Left lobe of liver (tissue), 2 donors: ENCODE results near the gene KRTAP5-9. TPM values are rescaled to one million over a fixed set of nuclear protein-coding genes. Genes with fewer than 3 reads are reported as not detected.
A peak's percentile ranks its signal among the peaks of the same experiment; 100 is the strongest.

Experiments used
- ATAC-seq: fragments of 200-7000 bp; cut with Tn5 transposase; one replicate; pipeline ENCODE4 v1.9.1; 2020; ENCODE audit warnings: mild to moderate bottlenecking, moderate library complexity
- DNase-seq: peaks from one replicate; pipeline ENCODE4 v3.0.0-alpha.2; 2020; ENCODE audit warnings: low spot score
- total RNA-seq: library from RNA; stranded (reverse); gene quantifications from one replicate; pipeline ENCODE4 v1.2.1, GENCODE V29; 2021
- donor health status: DM: no; HTN: no; CAD: no; lungs with moderate emphysema.
- donor health status: DM: no; HTN: yes; CAD: no.

Gene KRTAP5-9
- total RNA-seq: 0.30 TPM

GRCh38 chr11:71548120-71548519 lies at the start of gene KRTAP5-9:
KRTAP5-9 (plus strand) TSS chr11:71548420; CDS start chr11:71548658, 238 bp downstream.
- ATAC-seq (no peak), DNase-seq (no peak)

DNA sequence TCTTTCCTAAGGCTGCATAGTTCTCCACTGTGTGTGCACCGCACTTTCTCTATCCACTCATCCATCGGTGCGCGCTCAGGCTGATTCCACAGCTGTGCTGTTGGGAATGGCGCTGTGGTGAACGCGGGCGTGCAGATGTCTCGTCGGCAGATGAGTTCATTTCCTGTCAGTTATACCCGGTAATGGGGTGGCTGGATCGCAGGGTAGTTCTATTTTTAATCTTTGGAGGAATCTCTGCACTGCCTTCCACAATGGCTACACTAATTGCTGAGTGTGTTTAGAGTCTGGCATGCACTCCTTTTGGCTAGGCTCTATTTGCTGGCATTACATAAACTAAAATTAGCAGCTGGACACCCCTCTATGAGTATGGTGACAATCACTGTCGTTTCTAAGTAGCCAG lies 49.1 kb upstream of the KRTAP5-9 start:
- DNase-seq (peak; percentile 26), ATAC-seq (no peak)

GRCh38 chr11:71499546-71499945 lies 48.7 kb upstream of the KRTAP5-9 start:
- ATAC-seq (no peak), DNase-seq (peak; percentile 35)

GRCh38 chr11:71500601-71501021 lies 47.6 kb upstream of the KRTAP5-9 start:
- peak; percentile 90 for DNase-seq
- peak; percentile 97 for ATAC-seq

GRCh38 chr11:71501071-71501985 lies 46.9 kb upstream of the KRTAP5-9 start:
- DNase-seq (peak; percentile 45), ATAC-seq (no peak)

DNA sequence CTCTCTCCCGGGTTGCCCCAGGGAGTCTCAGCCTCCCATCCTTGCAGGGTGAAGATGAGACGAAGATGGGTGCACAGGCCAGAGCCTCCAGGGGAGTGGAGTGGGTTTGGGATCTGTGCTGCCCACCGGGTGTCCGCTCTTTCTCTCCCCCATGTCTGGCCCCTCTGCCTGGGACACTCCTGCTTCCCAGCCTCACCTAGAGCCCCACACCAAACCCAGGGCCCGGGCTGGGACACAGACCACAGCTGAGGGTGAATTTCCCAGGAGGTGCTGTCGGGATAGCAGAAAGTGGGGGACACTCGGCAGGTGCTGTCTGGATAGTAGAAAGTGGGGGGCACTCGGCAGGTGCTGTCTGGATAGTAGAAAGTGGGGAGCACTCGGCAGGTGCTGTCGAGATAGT lies 46.2 kb upstream of the KRTAP5-9 start:
- DNase-seq (peak; percentile 41), ATAC-seq (no peak)

- DNase-seq: peak; percentile 35
- ATAC-seq: no peak
Measured at GRCh38 chr11:71502871-71503435, 45.3 kb upstream of the KRTAP5-9 start.

DNA sequence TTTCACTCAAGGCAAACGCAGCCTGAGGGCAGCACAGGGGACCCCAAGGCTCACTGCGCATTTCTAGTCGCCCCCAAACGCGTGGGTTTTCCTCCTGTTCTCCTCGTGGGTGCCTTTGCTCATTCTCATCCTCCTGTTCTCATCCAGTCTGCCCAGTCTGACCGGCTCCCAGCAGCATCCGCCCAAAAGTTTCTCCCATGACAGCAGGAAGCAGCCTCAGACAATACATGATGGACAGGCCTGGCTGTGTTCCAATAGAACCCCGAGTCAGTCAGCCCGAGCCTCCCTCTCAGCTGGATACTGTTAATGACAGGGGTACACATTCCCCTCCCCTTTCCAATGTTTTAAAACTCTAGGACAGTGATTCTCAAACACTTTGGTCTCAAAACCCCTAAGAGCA lies 43.7 kb upstream of the KRTAP5-9 start:
- DNase-seq (no peak), ATAC-seq (no peak)

DNA sequence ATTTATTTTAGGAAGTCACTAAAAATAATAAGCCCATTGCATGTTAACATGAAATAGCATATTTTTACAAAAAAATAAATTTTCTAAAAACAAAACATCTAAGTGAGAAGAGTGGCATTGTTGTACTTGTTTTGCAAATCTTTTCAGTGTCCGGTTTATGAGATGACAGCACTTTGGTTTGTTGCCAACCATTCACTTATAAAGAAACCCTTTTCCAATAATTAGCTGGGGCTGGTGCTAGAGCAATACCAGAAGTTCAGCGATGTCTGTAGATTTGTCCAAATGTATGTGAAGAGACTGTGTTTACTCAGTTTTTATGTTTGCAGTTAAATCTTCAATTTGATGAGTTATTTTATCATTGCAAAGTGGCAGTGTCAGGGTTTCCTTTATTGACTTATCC lies 43.2 kb upstream of the KRTAP5-9 start:
- ATAC-seq (no peak), DNase-seq (no peak)

- ATAC-seq (no peak), DNase-seq (peak; percentile 37)
Measured at GRCh38 chr11:71505781-71506180, 42.4 kb upstream of the KRTAP5-9 start.

- ATAC-seq (no peak), DNase-seq (peak; percentile 16)
Measured at GRCh38 chr11:71507102-71507501, 41.1 kb upstream of the KRTAP5-9 start.

DNA sequence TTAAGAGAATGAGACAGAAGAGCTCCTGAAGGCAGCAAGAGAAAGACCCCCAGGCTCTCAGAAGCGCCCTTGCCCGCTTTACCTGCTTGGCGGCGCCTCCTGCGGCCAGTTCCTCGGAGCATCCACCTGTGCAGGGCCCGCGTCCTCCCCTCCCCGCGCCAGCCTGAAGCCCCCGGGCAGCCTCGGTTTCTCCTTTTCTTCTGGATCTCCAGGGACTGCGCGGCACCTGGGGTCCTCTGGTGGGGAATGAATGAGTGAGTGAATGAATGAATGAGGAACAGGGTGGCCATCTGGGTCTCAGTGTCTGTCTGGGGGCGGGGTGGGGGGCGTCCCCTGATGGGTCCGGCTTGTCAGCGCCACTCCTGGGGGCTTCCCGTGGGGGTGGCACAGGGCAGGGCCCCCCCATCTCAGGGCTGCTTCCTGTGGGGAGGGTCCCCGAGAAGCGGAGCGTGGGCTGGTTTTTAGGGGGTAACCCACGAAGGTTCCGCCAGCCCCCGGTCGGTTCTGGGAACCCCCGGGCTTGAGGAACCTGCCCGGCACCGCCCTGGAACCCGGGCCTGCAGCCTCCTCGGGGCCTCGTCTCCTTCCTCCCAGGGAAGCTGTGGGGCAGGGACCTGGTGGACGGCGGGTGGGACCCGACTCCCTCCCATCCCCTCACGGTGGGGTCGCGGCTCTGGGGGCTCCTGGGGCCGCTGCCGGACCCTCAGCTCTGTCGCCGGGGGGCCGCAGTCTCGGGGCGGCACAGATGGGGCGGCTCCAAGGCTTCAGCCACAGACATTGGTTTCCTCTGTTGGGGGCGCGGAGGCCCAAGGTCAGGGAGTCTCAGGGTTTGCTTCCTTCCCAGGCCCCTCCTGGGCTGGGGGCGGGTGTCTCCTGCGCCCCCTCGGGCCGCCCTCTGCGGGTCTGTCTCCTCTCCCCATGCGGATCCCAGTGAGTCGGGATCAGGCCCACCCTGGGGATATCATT lies 29.4 kb upstream of the KRTAP5-9 start:
- ATAC-seq (no peak), DNase-seq (peak; percentile 35)

DNA sequence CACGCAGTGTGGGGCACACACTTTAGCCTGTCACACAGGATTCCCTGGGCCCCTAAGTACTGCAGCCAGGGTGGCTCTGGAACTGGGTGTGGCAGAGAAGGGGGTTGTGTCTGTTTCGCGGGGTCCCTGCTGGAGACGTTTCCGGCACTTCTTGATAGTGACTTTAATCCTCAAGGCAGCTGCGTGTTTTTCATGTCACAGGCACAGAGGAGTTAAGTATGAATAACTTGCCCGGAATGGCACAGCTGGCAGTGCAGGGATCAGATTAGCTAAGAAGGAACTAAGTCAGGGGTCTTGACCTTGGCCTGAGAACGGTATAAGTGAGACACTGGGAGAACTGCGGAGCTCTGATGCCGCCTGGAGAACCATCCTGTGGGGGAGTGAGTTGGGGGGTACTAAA lies 28.7 kb upstream of the KRTAP5-9 start:
- DNase-seq (no peak), ATAC-seq (no peak)

- ATAC-seq: peak; percentile 3
- no peak for DNase-seq
Measured at GRCh38 chr11:71525188-71525937, 22.9 kb upstream of the KRTAP5-9 start.

DNA sequence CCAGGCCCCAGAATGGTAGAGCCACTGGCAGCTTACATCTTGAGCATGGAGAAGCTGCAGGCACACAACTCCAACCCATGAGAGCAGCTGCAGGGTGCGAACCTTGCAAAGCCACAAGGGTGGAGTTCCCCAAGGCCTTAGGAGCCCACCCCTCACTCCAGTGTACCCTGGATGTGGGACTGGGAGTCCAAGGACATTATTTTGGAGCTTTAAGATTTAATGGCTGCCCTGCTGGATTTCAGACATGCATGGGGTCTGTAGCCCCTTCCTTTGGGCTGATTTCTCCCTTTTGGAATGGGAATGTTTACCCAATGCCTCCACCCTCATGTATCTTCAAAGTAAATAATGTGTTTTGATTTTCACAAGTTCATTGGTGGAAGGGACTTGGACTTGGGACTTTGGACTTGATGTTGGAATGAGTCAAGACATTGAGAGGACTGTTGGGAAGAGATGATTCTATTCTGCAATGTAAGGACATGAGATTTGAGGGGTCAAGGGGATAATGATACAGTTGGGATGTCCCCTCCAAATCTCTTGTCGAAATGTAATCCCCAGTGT lies 22.2 kb upstream of the KRTAP5-9 start:
- peak; percentile 49 for DNase-seq
- peak; percentile 68 for ATAC-seq

- ATAC-seq: peak; percentile 57
- peak; percentile 49 for DNase-seq
Measured at GRCh38 chr11:71526796-71527575, 21.2 kb upstream of the KRTAP5-9 start, which contains the start of gene KRTAP5-7. KRTAP5-7 (plus strand) TSS chr11:71527267; CDS start chr11:71527301, 34 bp downstream.

DNA sequence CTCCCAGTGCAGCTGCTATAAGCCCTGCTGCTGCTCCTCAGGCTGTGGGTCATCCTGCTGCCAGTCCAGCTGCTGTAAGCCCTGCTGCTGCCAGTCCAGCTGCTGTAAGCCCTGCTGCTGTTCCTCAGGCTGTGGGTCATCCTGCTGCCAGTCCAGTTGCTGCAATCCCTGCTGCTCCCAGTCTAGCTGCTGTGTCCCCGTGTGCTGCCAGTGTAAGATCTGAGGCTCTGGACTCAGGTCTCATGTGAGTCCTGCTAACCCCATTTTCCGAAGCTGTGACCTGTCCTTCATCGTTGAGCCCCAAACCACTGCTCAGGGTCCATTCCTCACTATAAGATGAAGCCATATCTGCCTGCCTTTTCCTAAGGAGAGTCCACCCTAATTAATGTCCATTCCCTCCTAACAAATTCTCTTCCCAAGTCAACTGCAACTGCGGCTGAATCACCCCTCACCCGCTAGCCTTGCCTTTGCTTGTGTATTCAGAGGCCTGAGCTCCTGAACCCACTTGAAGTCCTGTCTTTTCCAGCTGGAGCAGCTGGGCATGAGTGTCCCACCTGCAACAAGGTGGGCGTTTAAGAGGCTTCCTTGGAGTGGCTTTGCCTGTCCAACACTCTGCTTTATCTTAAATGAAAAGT lies 20.5 kb upstream of the KRTAP5-9 start:
- DNase-seq (peak; percentile 47), ATAC-seq (peak; percentile 35)

DNA sequence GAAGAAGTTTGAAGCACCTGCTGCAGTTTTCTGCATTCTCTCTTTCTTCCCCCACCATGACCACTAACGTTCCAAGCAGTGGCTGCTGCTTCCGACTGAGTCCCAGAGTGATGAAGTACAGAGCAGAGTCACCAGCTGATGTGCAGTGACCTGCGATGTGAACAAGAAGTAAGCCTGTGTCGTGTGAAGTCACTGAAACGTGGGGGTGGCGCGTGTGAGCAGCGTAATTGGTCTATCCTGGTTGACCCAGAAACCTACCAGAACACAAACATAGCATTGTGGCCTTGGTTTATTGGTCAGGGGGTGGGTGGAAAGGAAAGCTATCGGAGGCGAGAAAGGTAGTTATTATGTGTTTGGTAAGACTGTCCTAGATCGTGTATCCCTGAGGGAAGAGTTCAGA lies 17.6 kb upstream of the KRTAP5-9 start:
- DNase-seq (peak; percentile 58), ATAC-seq (peak; percentile 69)
